ENCODE data around the gene BEX1. TPM values are rescaled to one million over a fixed set of nuclear protein-coding genes. Genes with fewer than 3 reads are reported as not detected.

Gene BEX1
- polyA plus RNA-seq, 2 of the 4 experiments (the other 2 are of a cell fraction), result not detected

DNA sequence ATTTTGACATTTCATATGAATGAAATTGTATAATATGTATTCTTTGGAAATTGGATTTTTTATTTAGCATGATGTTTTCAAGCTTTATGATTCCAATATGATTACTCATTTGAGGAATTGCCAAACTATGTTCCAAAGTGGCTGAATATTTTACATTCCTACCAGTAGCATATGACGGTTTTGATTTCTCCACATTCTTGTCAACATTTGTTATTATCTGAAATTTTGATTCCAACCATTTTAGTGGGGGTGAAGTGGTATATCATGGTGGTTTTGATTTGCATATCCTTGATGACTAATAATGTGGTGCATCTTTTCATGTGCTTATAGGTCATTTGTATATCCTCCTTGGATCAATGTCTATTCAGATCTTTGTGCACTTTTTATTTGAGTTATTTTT, 2.6 kb upstream of the BEX1 start:
- H3K4me2 ChIP-seq, result no peak overlapping the region
- POLR2A ChIA-PET, result no interaction called here
- WGBS (ENCODE audit: missing lambda C conversion rate), result 0% methylated on average over 1 of the region's 1 CpG
- DNase-seq (ENCODE audit: low read depth in 1 of 2, low spot score in 1 of 2) (no peak), ATAC-seq (no peak), FAIRE-seq (no peak)
- H3K4me1 ChIP-seq, result no peaks in the 10 kb centered on the region
- H3K27ac ChIP-seq, result no peak overlapping the region
- no peak overlapping the region for H3K4me3 ChIP-seq
- TF ChIP-seq SMC3 (IDR thresholded peaks at IDR 0.05) (no peak), MYC (IDR thresholded peaks at IDR 0.05; ENCODE audit: borderline replicate concordance, low read length) (no peak), PHF8 (IDR thresholded peaks at IDR 0.05; ENCODE audit: borderline replicate concordance, low read depth) (no peak), HOXB13 (CRISPR knock-in tag; IDR thresholded peaks at IDR 0.05; ENCODE audit: low read depth) (no peak), JUN (IDR thresholded peaks at IDR 0.05) (no peak), EHMT2 (IDR thresholded peaks at IDR 0.05; ENCODE audit: low read depth) (no peak), RNF2 (IDR thresholded peaks at IDR 0.05; ENCODE audit: borderline replicate concordance, low read depth) (no peak), HOXB5 (CRISPR knock-in tag; IDR thresholded peaks at IDR 0.05) (no peak), FOSL2 (IDR thresholded peaks at IDR 0.05) (no peak), FOSL2 (CRISPR knock-in tag; IDR thresholded peaks at IDR 0.05) (no peak), FOXS1 (CRISPR knock-in tag; IDR thresholded peaks at IDR 0.05) (no peak), EP300 (IDR thresholded peaks at IDR 0.05) (no peak), KDM1A (IDR thresholded peaks at IDR 0.05; ENCODE audit: low read depth) (no peak), ZFP36 (IDR thresholded peaks at IDR 0.05; ENCODE audit: borderline replicate concordance, partially characterized antibody) (no peak), HMGXB4 (CRISPR knock-in tag; IDR thresholded peaks at IDR 0.05; ENCODE audit: borderline replicate concordance) (no peak)
- TF ChIP-seq, protein P1, sequence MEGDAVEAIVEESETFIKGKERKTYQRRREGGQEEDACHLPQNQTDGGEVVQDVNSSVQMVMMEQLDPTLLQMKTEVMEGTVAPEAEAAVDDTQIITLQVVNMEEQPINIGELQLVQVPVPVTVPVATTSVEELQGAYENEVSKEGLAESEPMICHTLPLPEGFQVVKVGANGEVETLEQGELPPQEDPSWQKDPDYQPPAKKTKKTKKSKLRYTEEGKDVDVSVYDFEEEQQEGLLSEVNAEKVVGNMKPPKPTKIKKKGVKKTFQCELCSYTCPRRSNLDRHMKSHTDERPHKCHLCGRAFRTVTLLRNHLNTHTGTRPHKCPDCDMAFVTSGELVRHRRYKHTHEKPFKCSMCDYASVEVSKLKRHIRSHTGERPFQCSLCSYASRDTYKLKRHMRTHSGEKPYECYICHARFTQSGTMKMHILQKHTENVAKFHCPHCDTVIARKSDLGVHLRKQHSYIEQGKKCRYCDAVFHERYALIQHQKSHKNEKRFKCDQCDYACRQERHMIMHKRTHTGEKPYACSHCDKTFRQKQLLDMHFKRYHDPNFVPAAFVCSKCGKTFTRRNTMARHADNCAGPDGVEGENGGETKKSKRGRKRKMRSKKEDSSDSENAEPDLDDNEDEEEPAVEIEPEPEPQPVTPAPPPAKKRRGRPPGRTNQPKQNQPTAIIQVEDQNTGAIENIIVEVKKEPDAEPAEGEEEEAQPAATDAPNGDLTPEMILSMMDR (IDR thresholded peaks at IDR 0.05), result no peak
- TF ChIP-seq, protein P2, sequence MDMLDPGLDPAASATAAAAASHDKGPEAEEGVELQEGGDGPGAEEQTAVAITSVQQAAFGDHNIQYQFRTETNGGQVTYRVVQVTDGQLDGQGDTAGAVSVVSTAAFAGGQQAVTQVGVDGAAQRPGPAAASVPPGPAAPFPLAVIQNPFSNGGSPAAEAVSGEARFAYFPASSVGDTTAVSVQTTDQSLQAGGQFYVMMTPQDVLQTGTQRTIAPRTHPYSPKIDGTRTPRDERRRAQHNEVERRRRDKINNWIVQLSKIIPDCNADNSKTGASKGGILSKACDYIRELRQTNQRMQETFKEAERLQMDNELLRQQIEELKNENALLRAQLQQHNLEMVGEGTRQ (IDR thresholded peaks at IDR 0.05), result no peak
- H3K9me3 ChIP-seq, result no peaks in the 10 kb centered on the region
- CTCF ChIA-PET, result no interaction called here

GRCh38 chrX:103063191-103063845, 653 bp downstream of the BEX1 start:
- TF ChIP-seq, protein P2 (IDR thresholded peaks at IDR 0.05), result no peak
- 0 out of 2 replicates have a peak, but pooled peaks have one; percentile 41 for TF ChIP-seq EHMT2 (IDR thresholded peaks at IDR 0.05; ENCODE audit: low read depth)
- no peak for TF ChIP-seq SMC3 (IDR thresholded peaks at IDR 0.05)
- no peak for TF ChIP-seq CHD2 (IDR thresholded peaks at IDR 0.05; ENCODE audit: low read length, partially characterized antibody)
- peak; percentile 86 for TF ChIP-seq REST (IDR thresholded peaks at IDR 0.05)
- no peak for TF ChIP-seq ELK1 (IDR thresholded peaks at IDR 0.05; ENCODE audit: low read depth, low read length)
- TF ChIP-seq, protein P3, sequence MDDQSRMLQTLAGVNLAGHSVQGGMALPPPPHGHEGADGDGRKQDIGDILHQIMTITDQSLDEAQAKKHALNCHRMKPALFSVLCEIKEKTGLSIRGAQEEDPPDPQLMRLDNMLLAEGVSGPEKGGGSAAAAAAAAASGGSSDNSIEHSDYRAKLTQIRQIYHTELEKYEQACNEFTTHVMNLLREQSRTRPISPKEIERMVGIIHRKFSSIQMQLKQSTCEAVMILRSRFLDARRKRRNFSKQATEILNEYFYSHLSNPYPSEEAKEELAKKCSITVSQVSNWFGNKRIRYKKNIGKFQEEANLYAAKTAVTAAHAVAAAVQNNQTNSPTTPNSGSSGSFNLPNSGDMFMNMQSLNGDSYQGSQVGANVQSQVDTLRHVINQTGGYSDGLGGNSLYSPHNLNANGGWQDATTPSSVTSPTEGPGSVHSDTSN (IDR thresholded peaks at IDR 0.05), result no peak
- TF ChIP-seq HOXA7 (CRISPR knock-in tag; IDR thresholded peaks at IDR 0.05), result no peak
- no peak for TF ChIP-seq ESRRA (IDR thresholded peaks at IDR 0.05; ENCODE audit: borderline replicate concordance, low read length)
- H3K27ac ChIP-seq, result no peak overlapping the region
- CTCF ChIA-PET, result no interaction called here
- H3K4me3 ChIP-seq, result no peak overlapping the region
- H3K9me3 ChIP-seq, result no peaks in the 10 kb centered on the region
- no peak for DNase-seq (ENCODE audit: low read depth in 1 of 2, low spot score in 1 of 2)
- ATAC-seq, result no peak
- H3K4me1 ChIP-seq, result no peaks in the 10 kb centered on the region
- 29% methylated on average over 17 of the region's 34 CpGs for whole genome bisulfite sequencing (ENCODE audit: missing lambda C conversion rate)
- H3K4me2 ChIP-seq, result no peak overlapping the region
- POLR2A ChIA-PET, result no interaction called here
- no peak for FAIRE-seq

Data from A549 (cell line).